ENCODE data around the gene SLX9.
"Not testable (repeated sequence)": the region's sequence is repeated elsewhere in the genome, so short reads cannot be mapped to it uniquely, and the experiment has no call there.

SLX9 gene

DNA sequence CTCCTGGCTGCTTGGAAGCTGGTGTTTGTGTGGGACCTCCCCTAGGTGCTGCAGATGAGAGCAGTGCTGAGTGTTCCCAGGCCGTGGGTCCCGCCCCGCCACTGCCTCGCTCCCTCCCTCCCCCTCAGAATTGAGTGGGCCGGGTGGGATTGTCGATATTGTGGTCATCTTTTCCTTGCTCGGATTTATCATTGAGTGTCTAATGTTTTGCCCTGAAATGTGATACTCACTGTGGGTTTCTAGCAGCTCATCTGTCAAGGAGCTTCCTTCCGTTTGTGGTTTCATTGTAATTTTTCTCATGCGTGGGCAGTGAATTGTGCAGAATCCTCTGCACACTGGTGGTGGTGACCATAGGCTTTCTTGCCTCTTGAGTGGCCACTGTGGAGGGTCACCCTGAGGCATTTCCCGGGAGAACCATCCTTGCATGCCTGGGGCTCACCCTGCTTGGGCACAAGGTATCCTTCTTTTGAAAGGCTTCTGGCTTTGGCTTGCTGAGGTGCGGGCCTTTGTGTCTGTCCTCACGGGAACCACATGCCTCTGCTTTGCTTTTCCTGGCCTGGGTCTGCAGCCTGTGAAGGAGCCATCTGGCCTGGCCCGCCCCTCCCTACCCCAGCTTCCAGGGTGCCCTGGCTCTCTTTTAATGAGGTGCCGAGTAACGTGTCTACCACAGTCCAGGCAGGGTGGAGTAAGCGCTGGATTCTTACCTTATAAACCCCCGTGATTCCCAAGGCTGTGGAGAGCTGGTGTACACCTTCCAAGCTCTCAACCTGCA is 25.6 kb downstream of the SLX9 start:
- no peak for DNase-seq

DNA sequence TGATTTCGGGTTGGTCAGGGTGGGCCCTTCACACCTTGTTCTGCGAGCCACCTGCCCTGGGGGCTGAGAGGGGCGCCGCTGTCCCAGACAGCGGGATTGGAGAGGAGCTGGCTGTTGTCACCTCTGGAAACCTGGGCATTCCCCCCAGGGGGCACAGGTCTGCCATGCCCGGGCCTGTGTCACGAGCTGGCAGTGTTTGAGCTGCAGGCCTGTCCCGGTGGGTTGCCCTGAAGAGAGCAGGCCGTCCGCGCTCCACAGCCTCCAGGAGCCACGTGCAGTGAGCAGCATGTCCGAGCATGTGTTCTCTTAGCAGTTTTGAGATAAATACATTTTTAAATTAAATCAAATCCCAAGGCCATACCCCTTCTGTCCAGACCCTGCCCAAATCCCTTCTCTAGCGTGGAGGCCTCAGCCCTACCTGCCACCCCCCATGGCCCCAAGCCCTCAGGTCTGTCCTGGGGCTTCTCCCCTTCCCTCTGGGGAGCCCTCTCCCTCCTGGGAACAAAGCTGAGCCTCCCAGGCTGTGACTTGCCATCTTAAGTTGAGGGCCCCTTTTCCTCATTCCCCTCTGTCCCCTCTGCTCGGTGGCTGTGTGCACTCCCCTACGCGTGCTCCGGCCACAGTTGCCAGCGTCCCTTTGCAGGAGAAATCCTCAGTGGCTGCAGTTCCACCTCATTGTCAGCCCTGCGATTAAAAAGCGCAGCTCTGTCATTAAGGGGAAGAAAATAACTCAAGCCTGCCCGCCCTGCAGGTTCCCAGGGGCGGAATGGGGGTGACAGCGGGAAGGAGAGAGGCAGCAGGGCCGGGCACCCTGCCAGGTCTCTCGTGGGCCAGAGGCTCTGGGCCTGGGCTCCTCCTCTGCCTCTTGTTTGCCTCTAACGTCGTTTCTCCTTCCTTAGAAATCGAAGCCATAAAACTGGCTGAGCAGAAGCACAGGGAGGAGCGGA is 26.6 kb downstream of the SLX9 start:
- no peak for DNase-seq

DNA sequence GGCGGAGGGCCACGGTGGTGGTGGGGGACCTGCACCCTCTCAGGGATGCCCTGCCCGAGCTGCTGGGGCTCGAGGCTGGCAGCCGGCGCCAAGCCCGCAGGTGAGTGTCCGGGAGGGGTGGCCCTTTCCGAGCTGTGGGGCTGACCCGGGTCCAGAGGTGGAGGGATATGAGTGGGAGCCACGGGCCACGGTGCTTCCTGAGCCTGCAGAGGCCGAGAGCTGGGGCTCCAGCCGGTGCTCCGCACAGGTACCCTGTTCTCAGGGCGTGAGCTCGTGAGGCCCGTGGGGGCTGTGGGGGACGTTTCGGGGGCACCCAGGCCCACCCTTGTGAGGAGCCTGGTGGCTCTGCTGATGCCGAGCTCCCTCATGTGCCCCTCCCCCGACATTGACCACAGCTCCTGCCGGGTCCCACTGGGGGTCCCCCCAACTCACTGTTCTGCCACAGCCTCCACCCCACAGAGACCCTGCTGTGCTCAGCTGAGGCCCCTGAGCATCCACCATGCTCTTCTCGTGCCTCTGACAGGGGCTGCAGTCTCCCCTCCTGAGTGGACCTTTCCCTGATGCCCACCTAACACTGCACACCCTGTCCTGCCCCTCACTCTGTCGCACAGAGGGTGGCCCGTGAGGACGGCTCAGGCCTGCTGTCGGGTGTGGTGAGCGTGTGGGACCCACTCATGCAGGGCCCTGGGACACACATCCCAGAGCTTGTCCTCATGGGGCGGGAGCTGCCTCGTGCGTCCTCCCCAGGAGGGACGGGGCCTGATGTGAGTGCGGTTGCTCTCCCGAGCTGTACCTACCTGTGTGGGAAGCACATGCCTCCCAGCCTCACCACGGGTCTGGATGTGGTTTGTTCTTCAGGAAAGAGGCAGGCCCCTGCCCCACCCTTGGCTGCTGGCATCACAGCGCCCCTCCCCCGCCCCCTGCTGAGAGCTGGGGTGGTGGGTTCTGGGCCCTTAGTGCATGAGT is 27.5 kb downstream of the SLX9 start:
- DNase-seq, result no peak

DNA sequence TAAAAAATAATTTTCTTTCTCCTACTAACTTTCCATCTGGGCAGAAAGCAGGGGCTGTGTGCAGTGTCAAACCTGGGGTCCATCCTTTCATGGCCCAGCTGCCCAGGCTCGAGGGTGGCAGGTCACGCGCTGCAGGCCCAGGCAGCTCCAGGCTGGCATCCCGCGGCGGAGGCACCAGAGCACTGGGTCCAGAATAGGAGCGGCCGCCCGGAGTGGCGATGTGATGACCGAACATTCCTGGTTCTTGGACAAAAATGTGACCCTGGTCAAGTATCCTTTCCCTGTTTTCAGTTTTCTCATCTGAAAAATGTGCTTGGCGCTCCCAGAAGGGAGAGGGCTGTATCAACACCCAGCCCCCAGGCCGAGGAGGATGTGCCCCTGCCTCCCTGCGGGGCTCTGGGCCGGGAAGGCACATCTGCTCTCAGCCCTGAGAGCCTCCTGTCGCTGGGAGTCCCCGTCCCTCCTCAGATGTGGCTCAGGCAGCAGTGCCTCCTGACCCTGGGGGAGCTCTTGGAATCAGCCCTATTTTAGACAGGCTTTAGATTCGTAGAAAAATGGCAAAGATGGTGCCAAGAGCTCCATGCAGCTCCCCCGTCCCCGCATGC is 29.3 kb downstream of the SLX9 start:
- DNase-seq, result no peak

DNA sequence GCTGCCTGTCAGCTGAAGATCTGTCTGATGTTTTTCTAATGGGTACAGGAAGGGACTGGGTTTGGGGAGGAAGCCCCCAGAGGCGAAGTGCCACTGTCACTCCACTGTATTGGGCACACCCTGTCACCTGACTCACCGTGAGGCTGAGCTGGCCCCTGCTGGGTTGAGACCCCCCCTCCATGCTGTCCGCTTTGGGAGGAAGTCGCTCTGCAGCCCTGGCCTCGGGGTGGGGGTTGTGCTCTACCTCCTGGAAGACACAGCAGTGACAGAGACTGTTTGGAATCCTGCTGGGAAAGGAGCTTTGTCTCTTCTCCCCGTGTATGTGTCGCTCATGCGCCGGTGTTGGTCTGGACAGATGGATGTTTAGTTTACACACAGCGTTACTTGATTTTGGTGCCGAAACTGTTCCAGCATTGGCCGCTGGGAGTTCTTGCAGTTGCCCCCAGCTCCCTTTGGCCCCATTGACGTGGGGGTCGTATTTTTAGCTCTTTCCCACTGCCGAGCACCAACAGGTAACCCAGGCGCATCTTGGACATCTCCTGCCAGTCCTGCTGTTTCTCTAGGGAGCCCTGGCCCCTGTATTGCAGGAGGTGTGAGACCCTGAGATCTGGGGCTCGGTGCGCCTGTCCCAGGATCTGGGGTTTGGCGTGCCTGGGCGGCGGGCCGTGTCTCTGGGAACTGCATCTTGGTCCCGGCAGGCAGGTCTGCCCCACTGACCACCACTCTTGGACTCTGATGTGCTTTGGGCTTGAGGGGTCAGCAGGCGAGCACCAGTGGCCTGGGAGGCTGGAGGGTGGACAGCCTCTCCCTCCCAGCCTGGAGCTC is 30.3 kb downstream of the SLX9 start:
- no peak for DNase-seq

DNA sequence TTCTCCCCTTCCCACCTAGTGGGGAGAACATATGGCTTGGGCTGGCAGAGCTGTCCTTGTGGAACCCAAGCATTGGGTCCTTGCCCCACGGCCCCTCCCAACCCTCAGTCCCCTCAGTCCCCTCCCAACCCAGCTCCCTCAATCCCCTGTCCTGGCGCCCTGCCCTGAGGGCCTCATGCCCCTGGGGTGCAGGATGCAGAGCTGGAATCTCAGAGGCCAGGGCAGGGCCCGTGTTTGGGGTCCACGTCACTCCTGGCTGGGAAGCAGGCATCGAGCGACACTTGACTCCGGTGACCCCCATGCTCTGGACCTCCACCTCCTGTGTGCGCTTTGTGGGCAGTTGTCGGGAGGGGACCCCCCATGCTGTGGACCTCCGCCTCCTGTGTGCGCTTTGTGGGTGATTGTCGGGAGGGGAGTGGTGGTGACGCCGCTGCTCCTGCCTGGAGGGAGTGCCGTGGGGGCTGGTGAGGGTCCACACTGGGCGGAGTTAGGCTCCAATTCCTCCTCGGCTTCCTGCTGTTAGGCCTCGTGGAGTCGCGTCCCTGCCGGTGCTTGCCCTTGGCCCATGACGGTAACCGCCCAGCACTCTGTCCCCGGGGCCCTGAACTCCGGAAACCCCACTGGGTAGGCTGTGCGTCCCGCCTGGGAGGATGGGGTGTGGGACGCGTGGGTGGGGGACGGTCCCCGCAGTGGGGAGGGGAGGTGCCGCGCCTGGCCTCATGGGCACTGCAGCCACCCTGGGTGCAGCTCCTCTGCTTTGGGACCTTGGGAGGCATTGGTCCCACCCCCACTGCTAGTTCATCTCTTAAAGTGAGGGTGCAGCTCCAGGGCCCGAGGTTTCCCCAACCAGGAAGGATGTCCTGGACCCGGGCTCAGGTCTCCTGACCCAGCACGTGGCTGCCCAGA is 31.2 kb downstream of the SLX9 start:
- DNase-seq, result no peak

DNA sequence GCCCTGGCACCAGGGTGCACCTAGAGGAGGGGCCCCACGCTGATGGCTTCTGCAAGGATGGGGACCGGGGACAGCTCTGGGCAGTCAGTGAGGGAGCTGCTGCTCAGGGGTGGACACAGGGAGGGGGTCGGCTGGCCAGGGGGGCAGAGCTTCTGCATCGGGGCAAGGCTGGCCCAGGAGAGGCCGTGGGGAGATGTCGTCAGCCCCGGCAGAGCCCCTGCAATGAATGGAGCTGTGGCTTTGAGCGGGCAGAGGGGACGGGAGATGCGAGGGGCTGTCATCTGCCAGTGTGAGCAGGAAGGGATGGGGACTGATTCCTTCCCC is 31.8 kb downstream of the SLX9 start:
- DNase-seq, result no peak

DNA sequence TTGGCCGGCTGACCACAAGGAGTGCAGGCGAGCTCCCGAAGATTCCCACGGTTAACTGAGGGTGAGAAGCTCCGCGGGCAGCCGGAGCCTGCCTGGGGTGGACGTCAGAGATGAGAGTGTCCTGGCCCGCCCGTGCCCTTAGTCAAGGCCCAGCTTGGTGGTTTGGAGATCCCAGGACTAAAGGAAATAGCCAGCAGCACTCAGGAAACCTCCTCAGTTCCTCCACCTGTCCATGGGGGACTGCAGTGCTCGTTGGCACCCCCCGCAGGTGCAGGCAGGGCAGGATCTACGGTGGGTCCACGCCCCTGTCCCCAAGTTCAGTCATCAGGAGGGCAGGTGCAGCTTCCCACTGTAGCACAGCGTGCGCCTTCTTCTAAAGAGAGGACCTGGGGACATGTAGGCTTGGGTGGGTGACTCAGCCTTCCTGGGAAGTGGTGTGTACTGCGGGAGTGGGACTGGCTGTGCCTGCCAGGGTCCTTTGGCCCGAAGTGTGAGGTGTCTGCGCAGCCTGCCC is 32.5 kb downstream of the SLX9 start:
- no peak for DNase-seq

DNA sequence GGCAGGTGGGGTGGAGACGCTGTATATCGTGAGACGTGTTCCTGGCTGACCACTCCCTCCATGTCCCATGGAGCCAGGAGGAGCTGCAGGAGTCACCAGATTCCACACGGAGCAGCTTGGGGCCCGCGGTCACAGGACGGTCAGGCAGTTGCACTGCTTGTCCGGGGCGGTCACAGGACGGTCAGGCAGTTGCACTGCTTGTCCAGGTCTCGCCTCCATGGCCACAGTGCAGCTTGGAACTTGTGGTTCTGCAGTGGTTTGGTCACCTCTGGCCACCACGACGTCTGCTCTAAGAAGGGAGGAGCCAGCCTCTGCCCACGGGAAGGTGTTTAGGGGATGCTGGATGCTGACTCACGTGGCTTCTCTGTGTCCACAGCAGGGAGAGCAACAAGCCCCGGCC is 33.0 kb downstream of the SLX9 start:
- DNase-seq, result no peak

DNA sequence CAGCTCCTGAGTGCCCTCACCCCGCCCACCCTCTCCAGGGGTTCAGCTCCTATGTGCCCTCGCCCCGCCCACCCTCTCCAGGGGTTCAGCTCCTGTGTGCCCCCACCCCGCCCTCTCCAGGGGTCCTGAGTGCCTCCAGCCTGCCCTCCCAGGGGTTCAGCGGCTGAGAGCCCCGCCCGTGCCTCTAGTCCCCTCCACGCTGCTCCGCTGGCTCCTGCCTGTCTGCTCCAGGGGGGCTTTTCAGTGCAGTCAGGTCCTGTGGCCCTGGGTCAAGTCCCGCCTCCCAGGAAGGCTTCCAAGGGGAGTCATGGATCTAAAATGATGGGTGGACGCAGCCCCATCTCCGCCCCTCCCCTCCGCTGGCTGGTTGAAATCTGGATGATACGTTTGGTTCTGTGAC is 33.8 kb downstream of the SLX9 start:
- no peak for DNase-seq

DNA sequence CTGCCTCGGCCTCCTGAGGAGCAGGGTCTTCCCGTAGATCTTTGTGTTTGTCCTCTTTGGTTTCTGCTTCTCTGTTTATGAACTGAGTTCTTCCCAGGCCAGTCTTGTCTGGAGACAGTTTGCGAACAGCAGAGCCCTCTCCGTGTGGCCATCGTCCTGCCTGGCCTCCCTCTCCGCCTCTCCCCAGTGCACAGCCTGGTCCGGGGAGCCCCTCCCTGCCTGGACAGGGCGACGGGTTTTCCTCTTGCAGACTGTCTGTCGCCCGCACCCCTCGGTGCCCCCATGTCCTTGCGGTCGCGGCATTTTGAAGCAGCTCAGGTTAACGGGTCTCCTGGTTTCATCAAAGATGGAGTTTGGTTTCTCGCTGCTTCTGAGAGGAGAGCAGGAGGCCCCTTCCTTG is 34.8 kb downstream of the SLX9 start:
- no peak for DNase-seq

DNA sequence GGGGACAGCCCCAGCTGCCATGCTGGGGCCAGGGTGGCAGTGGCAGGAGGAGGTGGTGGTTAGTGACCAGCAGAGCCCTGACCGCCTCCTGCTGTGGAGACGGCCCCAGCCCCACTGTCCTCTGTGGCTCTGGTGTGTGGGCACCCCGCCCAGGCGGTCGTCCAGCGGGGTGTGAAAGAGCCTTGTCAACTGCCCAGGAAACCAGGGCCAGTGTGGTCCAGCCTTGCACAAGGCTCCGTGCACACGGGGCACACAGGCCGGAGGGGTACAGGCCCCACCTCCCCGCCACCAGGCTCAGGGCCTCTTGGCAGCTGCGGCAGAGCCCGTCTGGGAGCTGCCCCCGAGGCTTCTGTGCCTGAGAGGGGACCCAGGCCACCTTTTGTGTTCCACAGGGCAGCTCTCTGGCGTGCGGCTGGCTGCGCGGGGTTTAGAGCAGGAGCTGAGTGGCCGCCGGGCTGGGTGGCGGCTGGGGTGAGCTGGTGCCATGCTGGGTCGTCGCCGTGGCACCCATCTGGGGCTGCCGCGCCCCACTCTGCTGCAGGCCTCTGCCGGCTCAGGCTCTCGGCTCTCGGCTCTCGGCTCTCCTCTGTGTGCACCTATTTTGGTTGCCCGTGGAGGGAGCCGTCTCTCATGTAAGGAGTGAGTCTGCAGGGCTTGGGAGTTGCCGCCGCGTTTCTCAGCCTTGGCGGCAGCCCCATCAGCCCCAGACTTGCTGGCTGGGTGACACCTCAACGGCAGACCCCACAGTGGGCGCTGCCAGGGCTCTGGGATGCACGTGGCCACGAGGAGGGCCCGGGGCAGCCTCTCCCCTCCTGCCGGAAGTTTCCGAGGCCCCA is 36.1 kb downstream of the SLX9 start:
- no peak for DNase-seq

DNA sequence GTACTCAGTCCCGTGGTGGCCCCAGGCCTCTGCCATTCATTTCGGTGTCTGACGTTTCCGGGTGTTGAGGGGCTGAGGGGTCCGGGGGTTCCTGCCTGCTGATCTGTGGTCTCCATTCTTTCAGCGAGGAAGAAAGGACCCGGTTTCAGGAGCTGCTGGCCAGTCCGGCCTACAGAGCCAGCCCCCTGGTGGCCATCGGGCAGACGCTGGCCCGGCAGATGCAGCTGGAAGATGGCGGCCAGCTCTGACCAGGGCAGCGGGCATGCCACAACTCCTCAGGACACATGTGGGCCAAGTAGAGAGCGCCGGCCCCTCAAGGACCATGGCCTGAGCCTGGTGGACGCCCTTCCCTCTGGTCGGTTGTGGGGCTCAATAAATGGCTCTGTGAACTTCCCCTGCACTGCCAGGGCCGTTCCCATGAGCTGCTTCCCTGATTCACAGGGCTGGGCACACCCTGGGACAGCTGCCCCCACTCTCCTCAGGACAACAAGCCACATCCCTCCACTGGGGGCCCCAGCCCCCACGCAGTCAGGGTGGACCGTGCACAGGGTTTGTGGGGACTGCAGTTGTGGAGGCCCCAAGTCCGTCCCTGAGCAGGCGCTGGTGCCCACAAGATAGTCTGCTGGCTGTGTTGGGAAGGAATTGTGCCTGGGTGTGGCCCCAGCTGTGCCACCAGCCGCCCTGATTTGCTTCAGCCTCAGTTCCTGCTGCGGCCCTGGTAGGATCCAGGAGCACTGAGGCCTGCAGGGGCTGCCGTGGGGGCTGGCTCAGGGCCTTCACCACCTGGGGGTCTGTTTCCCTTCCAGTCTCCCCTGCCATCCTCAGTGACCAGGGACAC is 36.9 kb downstream of the SLX9 start:
- DNase-seq, result not testable (repeated sequence)

DNA sequence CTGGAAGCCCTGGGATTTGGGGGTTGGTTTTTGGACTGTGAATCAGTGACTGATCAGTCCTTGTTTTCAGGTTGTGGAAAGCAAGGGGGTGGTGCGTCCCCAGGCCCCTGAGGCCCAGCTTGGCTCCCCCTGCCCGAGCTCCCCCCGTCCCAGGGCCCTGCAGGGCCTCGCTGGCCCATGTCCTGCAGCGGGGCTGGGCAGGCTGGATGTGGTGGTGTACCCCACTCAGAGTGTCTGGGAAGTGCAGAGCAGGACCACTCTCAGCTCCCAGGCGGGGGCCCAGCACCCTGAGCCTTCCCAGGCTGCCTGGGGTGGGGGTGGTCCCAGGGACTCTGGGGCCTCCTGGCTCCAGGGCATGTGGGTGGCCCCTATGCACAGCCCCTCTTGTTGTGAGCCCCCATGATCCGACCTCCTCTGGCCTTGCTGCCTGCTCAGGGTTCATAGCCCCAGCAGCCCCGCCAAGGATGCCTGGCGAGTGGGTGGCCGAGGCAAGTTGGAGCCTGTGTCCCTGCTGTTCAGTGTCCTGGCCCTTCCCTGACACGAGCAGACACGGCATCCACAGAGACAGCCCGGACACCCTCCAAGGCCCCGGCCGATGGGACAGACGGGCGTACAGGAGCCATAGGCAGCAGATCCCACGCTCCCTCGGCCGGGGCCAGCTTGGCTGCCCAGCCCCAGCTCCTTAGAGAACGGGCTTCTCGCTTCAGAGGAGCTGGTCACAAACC is 37.9 kb downstream of the SLX9 start:
- DNase-seq, result no peak

DNA sequence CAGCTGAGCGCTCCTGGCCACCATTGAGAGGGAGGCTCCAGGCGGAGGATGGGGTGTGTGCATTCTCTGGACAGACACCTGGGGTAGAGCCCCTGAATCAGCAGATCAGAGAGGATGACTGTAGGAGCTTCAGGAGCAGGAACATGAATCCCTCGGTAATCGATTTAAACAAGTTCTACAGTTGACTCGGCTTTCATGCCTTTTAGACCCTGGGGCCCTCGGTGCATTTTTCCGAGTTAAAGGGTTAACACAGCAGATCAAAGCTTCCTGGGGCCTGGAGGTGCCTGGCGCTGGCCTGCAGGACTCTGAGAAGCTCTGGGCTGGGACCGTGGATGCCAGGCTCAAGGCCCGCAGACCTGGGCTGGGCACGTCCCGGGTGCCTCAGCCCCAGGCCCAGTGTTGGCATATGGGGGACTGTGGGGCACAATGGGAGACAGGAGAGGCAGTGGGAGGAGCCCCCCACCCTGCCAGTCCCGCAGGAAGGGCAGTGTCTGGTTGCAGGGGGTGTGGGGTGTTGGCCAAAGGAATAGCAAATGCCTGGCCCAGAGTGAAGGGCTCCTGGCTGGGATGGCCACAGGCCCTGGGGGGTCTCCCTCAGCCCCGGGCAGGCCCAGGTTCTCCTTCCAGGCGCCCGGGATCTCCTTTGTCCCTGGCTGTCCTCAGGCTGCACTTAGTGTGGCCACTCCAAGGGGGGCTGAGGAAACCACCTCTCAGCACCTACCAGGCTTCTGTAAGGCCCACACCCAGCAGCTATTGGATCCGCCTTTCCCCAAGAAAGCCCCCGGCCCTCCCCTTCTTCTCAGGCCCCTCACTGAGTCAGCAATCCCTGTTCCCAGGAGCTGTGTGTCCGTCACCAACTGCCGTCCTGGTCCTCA is 40.1 kb downstream of the SLX9 start:
- no peak for DNase-seq

DNA sequence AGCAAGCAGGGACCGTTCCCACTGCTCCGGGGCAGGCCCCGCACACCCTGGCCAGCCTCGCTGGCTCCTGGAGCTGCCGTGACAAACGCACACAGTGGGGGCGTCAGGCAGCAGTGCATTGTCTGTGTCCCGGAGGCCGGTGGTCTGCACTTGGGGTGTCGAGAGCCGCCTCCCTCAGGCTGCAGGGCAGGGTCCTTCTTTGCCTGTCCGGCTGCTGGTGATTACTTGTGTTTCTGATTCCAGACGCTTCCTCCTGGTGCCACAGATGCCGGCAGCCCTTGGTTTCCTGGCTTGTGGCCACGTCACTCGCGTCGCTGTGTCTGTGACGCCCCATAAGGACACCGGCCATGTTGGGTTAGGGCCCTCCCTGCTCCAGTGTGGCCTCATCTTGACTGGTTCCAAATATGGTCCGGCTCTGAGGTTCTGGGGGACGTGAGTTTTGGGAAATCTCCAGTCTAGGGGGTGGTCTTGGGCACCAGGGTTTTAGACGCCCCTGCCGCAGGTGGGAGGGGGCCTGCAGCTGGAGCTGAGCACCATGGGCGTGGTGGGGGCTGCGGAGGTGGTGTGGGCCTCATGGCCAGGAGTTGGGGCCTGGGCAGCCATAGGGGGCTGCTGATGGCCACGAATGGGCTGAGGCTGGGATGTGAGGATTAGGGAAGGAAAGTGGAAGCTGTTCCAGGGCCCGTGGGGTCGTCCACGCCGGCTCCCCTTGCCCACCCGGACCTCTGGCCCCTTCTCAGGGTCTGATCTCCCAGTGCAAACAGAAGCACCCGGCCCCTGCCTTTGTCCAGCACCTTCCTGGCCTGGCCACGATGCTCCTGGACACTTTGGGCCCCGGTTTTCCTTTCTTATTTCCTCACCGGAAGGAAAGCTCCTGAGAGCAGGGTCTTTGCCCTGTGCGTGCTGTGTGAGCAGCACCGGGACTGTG is 41.0 kb downstream of the SLX9 start:
- DNase-seq, result no peak
